Measurements from ENCODE around the gene MTRF1L.

DNA sequence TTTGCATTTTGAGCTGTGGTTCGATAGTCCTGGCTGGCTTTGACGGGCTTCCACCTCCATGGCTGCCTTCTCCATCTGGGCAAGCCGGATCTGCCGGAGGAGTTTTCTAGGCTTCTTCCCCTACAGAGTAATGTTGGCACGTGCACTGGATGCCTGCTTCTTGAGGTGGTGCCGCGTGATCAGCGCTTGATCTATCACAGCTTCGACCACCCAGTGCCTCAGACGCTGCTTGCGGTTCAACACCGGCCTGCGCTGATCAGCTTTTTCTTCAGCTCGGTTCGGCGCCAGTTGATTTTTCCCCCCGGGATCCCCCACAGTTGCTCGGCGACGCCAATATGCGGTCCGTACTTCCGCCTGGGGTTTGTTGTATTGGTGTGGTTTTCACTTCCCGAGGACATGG is 43.2 kb downstream of the MTRF1L start:
- TF ChIP-seq, protein P1, sequence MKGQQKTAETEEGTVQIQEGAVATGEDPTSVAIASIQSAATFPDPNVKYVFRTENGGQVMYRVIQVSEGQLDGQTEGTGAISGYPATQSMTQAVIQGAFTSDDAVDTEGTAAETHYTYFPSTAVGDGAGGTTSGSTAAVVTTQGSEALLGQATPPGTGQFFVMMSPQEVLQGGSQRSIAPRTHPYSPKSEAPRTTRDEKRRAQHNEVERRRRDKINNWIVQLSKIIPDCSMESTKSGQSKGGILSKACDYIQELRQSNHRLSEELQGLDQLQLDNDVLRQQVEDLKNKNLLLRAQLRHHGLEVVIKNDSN (IDR thresholded peaks at IDR 0.05; ENCODE audit: borderline replicate concordance, low read depth) = no peak
- TF ChIP-seq POLR2AphosphoS5 (IDR thresholded peaks at IDR 0.05; ENCODE audit: low read depth, low read length) = no peak
- TF ChIP-seq, protein P2, sequence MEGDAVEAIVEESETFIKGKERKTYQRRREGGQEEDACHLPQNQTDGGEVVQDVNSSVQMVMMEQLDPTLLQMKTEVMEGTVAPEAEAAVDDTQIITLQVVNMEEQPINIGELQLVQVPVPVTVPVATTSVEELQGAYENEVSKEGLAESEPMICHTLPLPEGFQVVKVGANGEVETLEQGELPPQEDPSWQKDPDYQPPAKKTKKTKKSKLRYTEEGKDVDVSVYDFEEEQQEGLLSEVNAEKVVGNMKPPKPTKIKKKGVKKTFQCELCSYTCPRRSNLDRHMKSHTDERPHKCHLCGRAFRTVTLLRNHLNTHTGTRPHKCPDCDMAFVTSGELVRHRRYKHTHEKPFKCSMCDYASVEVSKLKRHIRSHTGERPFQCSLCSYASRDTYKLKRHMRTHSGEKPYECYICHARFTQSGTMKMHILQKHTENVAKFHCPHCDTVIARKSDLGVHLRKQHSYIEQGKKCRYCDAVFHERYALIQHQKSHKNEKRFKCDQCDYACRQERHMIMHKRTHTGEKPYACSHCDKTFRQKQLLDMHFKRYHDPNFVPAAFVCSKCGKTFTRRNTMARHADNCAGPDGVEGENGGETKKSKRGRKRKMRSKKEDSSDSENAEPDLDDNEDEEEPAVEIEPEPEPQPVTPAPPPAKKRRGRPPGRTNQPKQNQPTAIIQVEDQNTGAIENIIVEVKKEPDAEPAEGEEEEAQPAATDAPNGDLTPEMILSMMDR (IDR thresholded peaks at IDR 0.05) = no peak
- no peak for TF ChIP-seq SMC3 (IDR thresholded peaks at IDR 0.05; ENCODE audit: low read depth, low read length)
- no peak for TF ChIP-seq CHD2 (IDR thresholded peaks at IDR 0.05; ENCODE audit: low read length, partially characterized antibody)
- TF ChIP-seq TAF1 (IDR thresholded peaks at IDR 0.05; ENCODE audit: borderline replicate concordance, low read depth, low read length) = no peak
- TF ChIP-seq EP300 (IDR thresholded peaks at IDR 0.05; ENCODE audit: borderline replicate concordance in 1 of 2, low read depth in 1 of 2, low read length in 1 of 2) = no peak
- no peak for TF ChIP-seq RAD21 (IDR thresholded peaks at IDR 0.05; ENCODE audit: low read length)
- TF ChIP-seq FOXM1 (IDR thresholded peaks at IDR 0.05; ENCODE audit: low read depth) = no peak
- TF ChIP-seq, protein P3, sequence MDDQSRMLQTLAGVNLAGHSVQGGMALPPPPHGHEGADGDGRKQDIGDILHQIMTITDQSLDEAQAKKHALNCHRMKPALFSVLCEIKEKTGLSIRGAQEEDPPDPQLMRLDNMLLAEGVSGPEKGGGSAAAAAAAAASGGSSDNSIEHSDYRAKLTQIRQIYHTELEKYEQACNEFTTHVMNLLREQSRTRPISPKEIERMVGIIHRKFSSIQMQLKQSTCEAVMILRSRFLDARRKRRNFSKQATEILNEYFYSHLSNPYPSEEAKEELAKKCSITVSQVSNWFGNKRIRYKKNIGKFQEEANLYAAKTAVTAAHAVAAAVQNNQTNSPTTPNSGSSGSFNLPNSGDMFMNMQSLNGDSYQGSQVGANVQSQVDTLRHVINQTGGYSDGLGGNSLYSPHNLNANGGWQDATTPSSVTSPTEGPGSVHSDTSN (IDR thresholded peaks at IDR 0.05) = no peak
- no peak for TF ChIP-seq MXI1 (IDR thresholded peaks at IDR 0.05; ENCODE audit: low read depth, low read length)

Data from SK-N-SH (cell line).